HepG2 (cell line): ENCODE measurements around the gene PPFIA3. TPM values are rescaled to one million over a fixed set of nuclear protein-coding genes. Genes with fewer than 3 reads are reported as not detected.

Experiments
- ARID2 ChIP-seq: sonication (generic); formaldehyde crosslinking; IDR thresholded peaks from 2 replicates; pipeline ENCODE4 v1.8.1; 2022; ENCODE audit warnings: mild to moderate bottlenecking, missing genetic modification reagents, borderline replicate concordance
- ATF5 ChIP-seq: sonication (generic); formaldehyde crosslinking; IDR thresholded peaks from 2 replicates; pipeline ENCODE4 v1.4.0; 2020; ENCODE audit warnings: mild to moderate bottlenecking, low read depth, missing genetic modification reagents
- ATF7 ChIP-seq, 2 experiments: fragments of 450-650 bp in 1 of 2; sonication (generic) in 1 of 2; formaldehyde crosslinking in 1 of 2; IDR thresholded peaks; 2 replicates each; pipeline versions ENCODE4 v1.4.0 to v1.6.1; 2016 to 2020; ENCODE audit warnings: antibody characterized with exemption in 1 of 2, mild to moderate bottlenecking in 1 of 2, missing genetic modification reagents in 1 of 2
- DNMT1 ChIP-seq: sonication (generic); formaldehyde crosslinking; IDR thresholded peaks from 2 replicates; pipeline ENCODE4 v1.5.1; 2020; ENCODE audit warnings: mild to moderate bottlenecking, missing genetic modification reagents
- GATAD1 ChIP-seq: IDR thresholded peaks from 2 replicates; pipeline ENCODE4 v1.6.1; 2016; ENCODE audit warnings: missing genetic modification reagents, missing compliant biosample characterization
- GMEB1 ChIP-seq: sonication (generic); formaldehyde crosslinking; IDR thresholded peaks from 2 replicates; pipeline ENCODE4 v1.5.1; 2020; ENCODE audit warnings: missing genetic modification reagents, mild to moderate bottlenecking, borderline replicate concordance
- JDP2 ChIP-seq: sonication (generic); formaldehyde crosslinking; IDR thresholded peaks from 2 replicates; pipeline ENCODE4 v1.8.1; 2022; ENCODE audit warnings: missing genetic modification reagents, borderline replicate concordance
- KAT7 ChIP-seq: IDR thresholded peaks from 2 replicates; pipeline ENCODE4 v1.6.1; 2018; ENCODE audit warnings: borderline replicate concordance, missing compliant biosample characterization
- KAT8 ChIP-seq: IDR thresholded peaks from 2 replicates; pipeline ENCODE4 v1.6.1; 2016; ENCODE audit warnings: missing genetic modification reagents, missing compliant biosample characterization
- KDM2A ChIP-seq: sonication (generic); formaldehyde crosslinking; IDR thresholded peaks from 2 replicates; pipeline ENCODE4 v1.4.0; 2020; ENCODE audit warnings: low read depth, missing genetic modification reagents, borderline replicate concordance
- MLXIP ChIP-seq: sonication (generic); formaldehyde crosslinking; IDR thresholded peaks from 2 replicates; pipeline ENCODE4 v1.9.0; 2021; ENCODE audit warnings: missing genetic modification reagents, borderline replicate concordance
- SMC3 ChIP-seq: IDR thresholded peaks from 2 replicates; pipeline ENCODE4 v1.6.1; 2011; ENCODE audit warnings: low read length, improper control_type of control experiment
- SOX6 ChIP-seq, 2 experiments: fragments of 450-650 bp in 1 of 2; sonication (generic) in 1 of 2; formaldehyde crosslinking in 1 of 2; IDR thresholded peaks; 2 replicates each; pipeline versions ENCODE4 v1.4.0 to v1.6.1; 2017 to 2020; ENCODE audit warnings: antibody characterized with exemption in 1 of 2, mild to moderate bottlenecking in 1 of 2, missing genetic modification reagents in 1 of 2
- TAF15 ChIP-seq: fragments of 200-400 bp; formaldehyde crosslinking; IDR thresholded peaks from one replicate; pipeline ENCODE4 v1.6.1; 2018; ENCODE audit warnings: mild to moderate bottlenecking, low read depth, low read length; ENCODE audit not compliant: poor library complexity, severe bottlenecking
- TBL1XR1 ChIP-seq: fragments of 150-350 bp; IDR thresholded peaks from 2 replicates; pipeline ENCODE4 v1.6.1; 2014; ENCODE audit warnings: borderline replicate concordance, low read length; ENCODE audit not compliant: partially characterized antibody
- ZBTB21 ChIP-seq: sonication (generic); formaldehyde crosslinking; IDR thresholded peaks from 2 replicates; pipeline ENCODE4 v1.4.0; 2020; ENCODE audit warnings: missing genetic modification reagents
- ZNF232 ChIP-seq: sonication (generic); formaldehyde crosslinking; IDR thresholded peaks from 2 replicates; pipeline ENCODE4 v1.4.0; 2020; ENCODE audit warnings: missing genetic modification reagents, borderline replicate concordance
- ZNF30 ChIP-seq: sonication (generic); formaldehyde crosslinking; IDR thresholded peaks from 2 replicates; pipeline ENCODE4 v1.5.0; 2020; ENCODE audit warnings: mild to moderate bottlenecking, missing genetic modification reagents
- polyA plus RNA-seq, 8 experiments: library from polyadenylated mRNA; depleted of rRNA in 3 of 8; stranded (reverse) in 7 of 8; unstranded in 1 of 8; fragments of >200 nt; fragmentation: Illumina TruSeq in 4 of 8; extraction: Trizol in 4 of 8; gene quantifications; 2 replicates each; pipeline versions ENCODE4 v1.2.1 to v1.2.3, GENCODE V29; 2011 to 2016; ENCODE audit warnings: low read depth in 4 of 8, missing spikeins in 1 of 8, mixed read lengths in 1 of 8; ENCODE audit not compliant: insufficient read depth in 1 of 8
- total RNA-seq, 5 experiments: library from RNA; depleted of rRNA; stranded (reverse); fragments of >200 nt; fragmentation: Illumina TruSeq; extraction: Trizol; gene quantifications; 2 replicates each; pipeline ENCODE4 v1.2.3, GENCODE V29; 2016; ENCODE audit warnings: low read depth in 1 of 5

Gene PPFIA3
- total and polyA plus RNA-seq, 2 of the 13 experiments (the other 11 are each of a cell fraction or from before 2014, with no cell fraction given): 6.7 to 8.6 TPM

- no peak for TF ChIP-seq JDP2
- TF ChIP-seq ZNF30 (CRISPR knock-in tag): no peak
- no peak for TF ChIP-seq MLXIP (CRISPR knock-in tag)
- peak; percentile 45; the same call in 1 of the 2 replicates for TF ChIP-seq KDM2A (CRISPR knock-in tag)
- 0 out of 2 replicates have a peak, but pooled peaks have one; percentile 21 for TF ChIP-seq KAT8
- TF ChIP-seq SMC3: peak; percentile 32; the same call in 1 of the 2 replicates
- TF ChIP-seq TBL1XR1: no peak
- TF ChIP-seq TAF15: no peak
- TF ChIP-seq GATAD1 (CRISPR knock-in tag): no peak
- no peak for TF ChIP-seq DNMT1 (CRISPR knock-in tag)
- TF ChIP-seq ARID2 (CRISPR knock-in tag): no peak
- TF ChIP-seq ZBTB21 (CRISPR knock-in tag): no peak; the same call in 1 of the 2 replicates
- TF ChIP-seq GMEB1: 0 out of 2 replicates have a peak, but pooled peaks have one; percentile 19
- peak; percentile 95 for TF ChIP-seq ATF7 (IDR thresholded peaks at IDR 0.05)
- TF ChIP-seq ATF7 (CRISPR knock-in tag; IDR thresholded peaks at IDR 0.05): no peak
- no peak for TF ChIP-seq ZNF232 (CRISPR knock-in tag)
- TF ChIP-seq SOX6 (IDR thresholded peaks at IDR 0.05): no peak
- peak; percentile 40; the same call in 1 of the 2 replicates for TF ChIP-seq SOX6 (CRISPR knock-in tag; IDR thresholded peaks at IDR 0.05)
- TF ChIP-seq ATF5 (CRISPR knock-in tag): no peak
- no peak for TF ChIP-seq KAT7 (CRISPR knock-in tag)
Measured at GRCh38 chr19:49145573-49146407, 26.4 kb downstream of the PPFIA3 start (continued).
